IMR-90 (cell line): ENCODE results near the gene NPFFR1. TPM values are rescaled to one million over a fixed set of nuclear protein-coding genes. Genes with fewer than 3 reads are reported as not detected.

ENCODE experiments used
- ATAC-seq: fragments of 200-7000 bp; cut with Tn5 transposase; 2 replicates; pipeline ENCODE4 v1.9.1; 2020; ENCODE audit warnings: low read depth, mild to moderate bottlenecking, moderate library complexity
- BruUV-seq: library from RNA; stranded (reverse); fragments of 400-500 nt; replicated peaks from 2 replicates; lab custom pipeline; 2021; lab: Mats Ljungman, UMichigan
- CTCF ChIA-PET: fragments of 300-600 bp; formaldehyde crosslinking; extraction: SDS; loops from one replicate; lab custom pipeline; 2021; ENCODE audit warnings: antibody characterized with exemption; lab: Yijun Ruan, JAX
- POLR2A ChIA-PET: fragments of 300-600 bp; sonication (Branson Sonifier 250); formaldehyde crosslinking; loops from one replicate; lab custom pipeline; 2022; ENCODE audit warnings: antibody characterized with exemption; ENCODE audit not compliant: unreplicated experiment; lab: Charles Lee
- DNase-seq: peaks from one replicate; pipeline ENCODE4 v3.0.0; 2013
- H2AFZ ChIP-seq: replicated peaks from 2 replicates; pipeline ENCODE3; 2013; ENCODE audit warnings: low read length, mild to moderate bottlenecking; ENCODE audit not compliant: poor library complexity
- H2AK5ac ChIP-seq: 2 replicates; pipeline ENCODE4 v1.6.1; 2013; ENCODE audit warnings: low read depth, low read length, inconsistent platforms
- H2AK9ac ChIP-seq: replicated peaks from 2 replicates; pipeline ENCODE3; 2013; ENCODE audit warnings: mild to moderate bottlenecking, low read depth, low read length, moderate library complexity; ENCODE audit not compliant: poor library complexity
- H2BK120ac ChIP-seq: 2 replicates; pipeline ENCODE4 v1.6.1; 2013; ENCODE audit warnings: low read depth, low read length, inconsistent platforms
- H2BK15ac ChIP-seq: 3 replicates; pipeline ENCODE4 v1.6.1; 2013; ENCODE audit warnings: low read depth, low read length, inconsistent platforms
- H2BK20ac ChIP-seq: 2 replicates; pipeline ENCODE4 v1.6.1; 2013; ENCODE audit warnings: low read depth, mild to moderate bottlenecking, inconsistent platforms, low read length, moderate library complexity
- H2BK5ac ChIP-seq: 2 replicates; pipeline ENCODE4 v1.6.1; 2013; ENCODE audit warnings: mild to moderate bottlenecking, low read depth, low read length, inconsistent platforms; ENCODE audit not compliant: poor library complexity, severe bottlenecking
- H3K14ac ChIP-seq: replicated peaks from 2 replicates; pipeline ENCODE4 v1.6.1; 2013; ENCODE audit warnings: low read depth, low read length, inconsistent platforms
- H3K18ac ChIP-seq: 2 replicates; pipeline ENCODE4 v1.6.1; 2013; ENCODE audit warnings: low read depth, low read length, control low read depth
- H3K23ac ChIP-seq: 2 replicates; pipeline ENCODE4 v1.6.1; 2013; ENCODE audit warnings: low read depth, low read length, inconsistent platforms
- H3K27ac ChIP-seq: 2 replicates; pipeline ENCODE4 v1.5.1; 2013; ENCODE audit warnings: mild to moderate bottlenecking, control low read depth, low read length; ENCODE audit not compliant: insufficient read depth
- H3K27me3 ChIP-seq: 2 replicates; pipeline ENCODE4 v1.6.1; 2013; ENCODE audit warnings: low read length; ENCODE audit not compliant: control insufficient read depth, insufficient read depth
- H3K36me3 ChIP-seq: 2 replicates; pipeline ENCODE4 v1.6.1; 2013; ENCODE audit warnings: low read length, mixed read lengths; ENCODE audit not compliant: control insufficient read depth, insufficient read depth
- H3K4ac ChIP-seq: 2 replicates; pipeline ENCODE4 v1.6.1; 2013; ENCODE audit warnings: low read depth, low read length, inconsistent platforms
- H3K4me1 ChIP-seq: 2 replicates; pipeline ENCODE4 v1.6.1; 2013; ENCODE audit warnings: low read length, mixed read lengths; ENCODE audit not compliant: control insufficient read depth, insufficient read depth
- H3K4me2 ChIP-seq: 2 replicates; pipeline ENCODE4 v1.6.1; 2013; ENCODE audit warnings: low read depth, mild to moderate bottlenecking, control low read depth, low read length, moderate library complexity
- H3K4me3 ChIP-seq: 2 replicates; pipeline ENCODE4 v1.5.1; 2013; ENCODE audit warnings: low read depth, mild to moderate bottlenecking, control low read depth, low read length, moderate library complexity; ENCODE audit not compliant: insufficient read depth
- H3K56ac ChIP-seq: 2 replicates; pipeline ENCODE4 v1.6.1; 2013; ENCODE audit warnings: low read length, inconsistent platforms; ENCODE audit not compliant: insufficient read depth; ENCODE audit errors: extremely low read depth
- H3K79me1 ChIP-seq, 2 experiments: 2 replicates each; pipeline ENCODE4 v1.6.1; 2013; ENCODE audit warnings: low read length in 2 of 2, inconsistent platforms in 1 of 2, low read depth in 1 of 2
- H3K9ac ChIP-seq: 2 replicates; pipeline ENCODE4 v1.6.1; 2013; ENCODE audit warnings: low read depth, low read length, control low read depth
- H3K9me1 ChIP-seq: 2 replicates; pipeline ENCODE4 v1.6.1; 2013; ENCODE audit warnings: low read length, inconsistent platforms; ENCODE audit not compliant: insufficient read depth
- H3K9me3 ChIP-seq: 2 replicates; pipeline ENCODE4 v1.6.1; 2013; ENCODE audit warnings: low read length; ENCODE audit not compliant: control insufficient read depth, insufficient read depth
- H4K20me1 ChIP-seq: 2 replicates; pipeline ENCODE4 v1.6.1; 2013; ENCODE audit warnings: low read length, inconsistent platforms; ENCODE audit not compliant: insufficient read depth
- H4K5ac ChIP-seq: 2 replicates; pipeline ENCODE4 v1.6.1; 2013; ENCODE audit warnings: mild to moderate bottlenecking, low read depth, low read length, control low read depth
- H4K8ac ChIP-seq, 2 experiments: 2 replicates each; pipeline ENCODE4 v1.6.1; 2013; ENCODE audit warnings: low read depth in 2 of 2, low read length in 2 of 2, control low read depth in 1 of 2, inconsistent platforms in 1 of 2
- H4K91ac ChIP-seq: 2 replicates; pipeline ENCODE4 v1.6.1; 2013; ENCODE audit warnings: low read depth, low read length, inconsistent platforms; ENCODE audit not compliant: insufficient read depth
- BHLHE40 ChIP-seq: fragments of 150-350 bp; IDR thresholded peaks from 2 replicates; pipeline ENCODE4 v1.6.1; 2016; ENCODE audit warnings: mild to moderate bottlenecking, low read depth, low read length
- FOS ChIP-seq: fragments of 150-350 bp; IDR thresholded peaks from 2 replicates; pipeline ENCODE4 v1.6.1; 2016; ENCODE audit warnings: low read depth, low read length
- RCOR1 ChIP-seq: IDR thresholded peaks from 2 replicates; pipeline ENCODE4 v1.6.1; 2012; ENCODE audit warnings: mild to moderate bottlenecking, low read length, improper control_type of control experiment; ENCODE audit not compliant: insufficient replicate concordance
- WGBS, 2 experiments: methylation state at CpG; one replicate each; pipeline versions ENCODE4 v1.1.5 to v1.1.7; 2013; ENCODE audit warnings: missing lambda C conversion rate in 2 of 2; ENCODE audit not compliant: insufficient read length in 1 of 2; ENCODE audit errors: extremely low coverage in 2 of 2; 5-methylcytosine and 5-hydroxymethylcytosine counted together
- dilution Hi-C: fragments of 300-500 bp; cut with HindIII; formaldehyde crosslinking; loops from one replicate; pipeline ENCODE4 v1.14.3; 2018; ENCODE audit warnings: low sequenced_read_pairs; ENCODE audit not compliant: unreplicated experiment
- in situ Hi-C: fragments of 300-500 bp; cut with MboI; formaldehyde crosslinking; loops from 3 replicates; pipeline ENCODE4 v1.14.3; 2019; ENCODE audit warnings: low sequenced_read_pairs, inconsistent platforms, mixed read lengths
- intact Hi-C: fragments of 100-400 bp; cut with micrococcal nuclease; formaldehyde crosslinking; loops from 2 replicates; pipeline ENCODE4 v1.10.0; 2022
- polyA plus RNA-seq, 3 experiments: library from polyadenylated mRNA; depleted of rRNA; stranded (reverse); fragments of >200 nt; gene quantifications; 2 replicates each; pipeline ENCODE4 v1.2.3, GENCODE V29; 2012; ENCODE audit warnings: low replicate concordance in 1 of 3
- total RNA-seq: library from RNA; depleted of rRNA; stranded (reverse); fragments of >200 nt; gene quantifications from 2 replicates; pipeline ENCODE4 v1.2.3, GENCODE V29; 2012
- TF ChIP-seq, protein P1 (sequence below): conservative IDR thresholded peaks from 2 replicates; pipeline ENCODE4 v1.5.1; 2012; ENCODE audit warnings: mild to moderate bottlenecking, low read depth, low read length, improper control_type of control experiment

The NPFFR1 gene
- total and polyA plus RNA-seq, 2 of the 4 experiments (the other 2 are of a cell fraction), result not detected

- H3K36me3 ChIP-seq, result no peaks in the 10 kb centered on the region
- H3K9ac ChIP-seq, result no peak overlapping the region; the same call in 1 of the 2 replicates
- dilution Hi-C loops, result no loop called here
- no peak overlapping the region for H2BK120ac ChIP-seq
- H3K4me2 ChIP-seq, result no peak overlapping the region
- H3K79me1 ChIP-seq, result no peaks in the 10 kb centered on the region
- no peak overlapping the region for H2AK5ac ChIP-seq
- no peak overlapping the region for H3K4ac ChIP-seq
- H2AK9ac ChIP-seq, result no peak overlapping the region
- POLR2A ChIA-PET, result no interaction called here
- H2AFZ ChIP-seq, result peak overlapping the region; percentile 18
- peak; percentile 86 for ATAC-seq
- H3K27me3 ChIP-seq, result peaks cover 2% of the 10 kb centered on the region; the same call in 1 of the 2 replicates
- CTCF ChIA-PET, result no interaction called here
- H3K27ac ChIP-seq, result peak overlapping the region; percentile 40; the same call in 1 of the 2 replicates
- H2BK5ac ChIP-seq, result no peak overlapping the region
- no peaks in the 10 kb centered on the region for H3K9me1 ChIP-seq
- no peak overlapping the region for H2BK15ac ChIP-seq
- H4K8ac ChIP-seq, result no peak overlapping the region
- no peak overlapping the region; the same call in 1 of the 2 replicates for H3K56ac ChIP-seq
- WGBS, 2 experiments, result no CpG with 5 or more reads among the region's 2 CpGs
- no peak overlapping the region; the same call in 1 of the 2 replicates for H3K18ac ChIP-seq
- BruUV-seq, result no TSS peak
- H4K5ac ChIP-seq, result no peak overlapping the region
- H3K23ac ChIP-seq, result no peak overlapping the region
- intact Hi-C loops, result no loop called here
- H3K4me3 ChIP-seq, result no peak overlapping the region
- H3K4me1 ChIP-seq, result 0 out of 2 replicates have a peak, but pooled peaks cover 2% of the 10 kb centered on the region
- 0 out of 2 replicates have a peak overlapping the region, but pooled peaks have one; percentile 45 for H3K14ac ChIP-seq
- H3K9me3 ChIP-seq, result peaks cover 3% of the 10 kb centered on the region
- TF ChIP-seq RCOR1 (no peak), FOS (no peak), BHLHE40 (no peak)
- TF ChIP-seq, protein P1, sequence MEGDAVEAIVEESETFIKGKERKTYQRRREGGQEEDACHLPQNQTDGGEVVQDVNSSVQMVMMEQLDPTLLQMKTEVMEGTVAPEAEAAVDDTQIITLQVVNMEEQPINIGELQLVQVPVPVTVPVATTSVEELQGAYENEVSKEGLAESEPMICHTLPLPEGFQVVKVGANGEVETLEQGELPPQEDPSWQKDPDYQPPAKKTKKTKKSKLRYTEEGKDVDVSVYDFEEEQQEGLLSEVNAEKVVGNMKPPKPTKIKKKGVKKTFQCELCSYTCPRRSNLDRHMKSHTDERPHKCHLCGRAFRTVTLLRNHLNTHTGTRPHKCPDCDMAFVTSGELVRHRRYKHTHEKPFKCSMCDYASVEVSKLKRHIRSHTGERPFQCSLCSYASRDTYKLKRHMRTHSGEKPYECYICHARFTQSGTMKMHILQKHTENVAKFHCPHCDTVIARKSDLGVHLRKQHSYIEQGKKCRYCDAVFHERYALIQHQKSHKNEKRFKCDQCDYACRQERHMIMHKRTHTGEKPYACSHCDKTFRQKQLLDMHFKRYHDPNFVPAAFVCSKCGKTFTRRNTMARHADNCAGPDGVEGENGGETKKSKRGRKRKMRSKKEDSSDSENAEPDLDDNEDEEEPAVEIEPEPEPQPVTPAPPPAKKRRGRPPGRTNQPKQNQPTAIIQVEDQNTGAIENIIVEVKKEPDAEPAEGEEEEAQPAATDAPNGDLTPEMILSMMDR, result no peak
- no peaks in the 10 kb centered on the region; the same call in 1 of the 2 replicates for H4K20me1 ChIP-seq
- no peak overlapping the region for H2BK20ac ChIP-seq
- peak; percentile 88 for DNase-seq
- in situ Hi-C loops, result no loop called here
- no peak overlapping the region for H4K91ac ChIP-seq
These were observed 9.2 kb downstream of the NPFFR1 start for GRCh38 chr10:70274643-70275042.
